Rectal smooth muscle tissue (tissue), 1 donor: ENCODE results near the gene NMT1.

ENCODE experiments used
- H3K27ac ChIP-seq: one replicate; pipeline ENCODE4 v1.7.0; 2013; ENCODE audit warnings: low read depth, low read length, inconsistent platforms
- H3K27me3 ChIP-seq: one replicate; pipeline ENCODE4 v1.7.0; 2013; ENCODE audit warnings: low read length; ENCODE audit not compliant: control insufficient read depth, insufficient read depth
- H3K36me3 ChIP-seq: one replicate; pipeline ENCODE4 v1.7.0; 2013; ENCODE audit warnings: low read length; ENCODE audit not compliant: control insufficient read depth, insufficient read depth
- H3K4me1 ChIP-seq: one replicate; pipeline ENCODE4 v1.7.0; 2013; ENCODE audit warnings: low read length; ENCODE audit not compliant: control insufficient read depth, insufficient read depth
- H3K4me3 ChIP-seq: one replicate; pipeline ENCODE4 v1.7.0; 2013; ENCODE audit warnings: low read length
- H3K9ac ChIP-seq: one replicate; pipeline ENCODE4 v1.7.0; 2013; ENCODE audit warnings: low read length

The NMT1 gene

GRCh38 chr17:45132320-45132571, 71.1 kb downstream of the NMT1 start, which contains the start of gene PLCD3:
Gene PLCD3, minus strand, starts transcription at chr17:45132515. Its CDS starts 105 bp downstream, at chr17:45132410.
- peaks cover 22% of the 10 kb centered on the region for H3K4me1 ChIP-seq

GRCh38 chr17:45132572-45133463, 71.7 kb downstream of the NMT1 start:
- Histone ChIP-seq H3K4me1 (peaks cover 16% of the 10 kb centered on the region), H3K9ac (peak overlapping the region; percentile 88), H3K36me3 (no peaks in the 10 kb centered on the region), H3K4me3 (peak overlapping the region; percentile 74), H3K27me3 (no peaks in the 10 kb centered on the region), H3K27ac (peak overlapping the region; percentile 97)

More at GRCh38 chr17:45132320-45132571, 71.1 kb downstream of the NMT1 start, which contains the start of gene PLCD3:
- no peaks in the 10 kb centered on the region for H3K36me3 ChIP-seq
- H3K4me3 ChIP-seq: peak within 1 kb of the TSS; percentile 88
- H3K27ac ChIP-seq: peak within 1 kb of the TSS; percentile 97
- no peaks in the 10 kb centered on the region for H3K27me3 ChIP-seq
- peak within 1 kb of the TSS; percentile 88 for H3K9ac ChIP-seq

DNA sequence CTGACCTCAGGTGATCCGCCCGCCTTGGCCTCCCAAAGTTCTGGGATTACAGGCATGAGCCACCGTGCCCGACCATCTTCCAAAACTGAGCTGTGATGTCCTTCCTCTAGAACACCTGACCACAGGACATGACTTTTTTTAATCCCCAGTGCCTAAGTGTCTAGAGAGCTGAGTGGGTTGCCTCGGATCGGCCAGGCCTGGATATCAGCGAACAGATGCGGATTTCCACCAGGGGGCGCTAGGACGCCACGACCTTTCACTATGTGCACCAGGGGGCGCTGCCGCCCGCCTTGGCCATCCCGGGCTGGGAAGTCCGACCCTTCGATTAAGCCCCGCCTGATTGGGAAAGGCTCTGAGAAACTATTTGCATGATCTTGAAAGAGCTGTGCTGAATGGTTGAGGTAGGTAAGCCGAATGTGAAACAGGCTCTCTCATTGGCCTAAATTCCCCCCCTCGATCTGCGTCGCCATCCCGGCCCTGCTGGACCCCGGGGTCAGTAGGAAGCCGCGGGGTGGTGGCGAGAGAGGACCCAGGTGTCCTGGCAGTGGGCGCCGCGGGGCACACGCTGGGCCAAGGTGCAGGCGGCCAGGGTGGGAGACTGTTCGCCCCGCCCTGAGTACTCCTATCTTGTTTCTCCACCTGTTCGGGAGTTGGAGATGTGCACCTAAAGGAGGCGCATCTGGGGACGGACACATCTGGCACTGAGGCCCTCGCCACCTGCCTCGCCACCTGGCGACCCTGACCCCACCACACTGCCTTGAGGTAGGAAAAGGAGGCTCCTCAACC, 74.3 kb downstream of the NMT1 start, which contains the start of gene ACBD4:
TSS of gene ACBD4 (plus strand) at position 496 of the 786 bp plus-strand sequence. CDS start 458 bp downstream, outside the sequence.
- Histone ChIP-seq H3K9ac (peak within 1 kb of the TSS; percentile 46), H3K4me3 (peak within 1 kb of the TSS; percentile 79), H3K27me3 (no peaks in the 10 kb centered on the region), H3K4me1 (peaks cover 10% of the 10 kb centered on the region), H3K27ac (peak within 1 kb of the TSS; percentile 88), H3K36me3 (peaks cover 2% of the 10 kb centered on the region)

DNA sequence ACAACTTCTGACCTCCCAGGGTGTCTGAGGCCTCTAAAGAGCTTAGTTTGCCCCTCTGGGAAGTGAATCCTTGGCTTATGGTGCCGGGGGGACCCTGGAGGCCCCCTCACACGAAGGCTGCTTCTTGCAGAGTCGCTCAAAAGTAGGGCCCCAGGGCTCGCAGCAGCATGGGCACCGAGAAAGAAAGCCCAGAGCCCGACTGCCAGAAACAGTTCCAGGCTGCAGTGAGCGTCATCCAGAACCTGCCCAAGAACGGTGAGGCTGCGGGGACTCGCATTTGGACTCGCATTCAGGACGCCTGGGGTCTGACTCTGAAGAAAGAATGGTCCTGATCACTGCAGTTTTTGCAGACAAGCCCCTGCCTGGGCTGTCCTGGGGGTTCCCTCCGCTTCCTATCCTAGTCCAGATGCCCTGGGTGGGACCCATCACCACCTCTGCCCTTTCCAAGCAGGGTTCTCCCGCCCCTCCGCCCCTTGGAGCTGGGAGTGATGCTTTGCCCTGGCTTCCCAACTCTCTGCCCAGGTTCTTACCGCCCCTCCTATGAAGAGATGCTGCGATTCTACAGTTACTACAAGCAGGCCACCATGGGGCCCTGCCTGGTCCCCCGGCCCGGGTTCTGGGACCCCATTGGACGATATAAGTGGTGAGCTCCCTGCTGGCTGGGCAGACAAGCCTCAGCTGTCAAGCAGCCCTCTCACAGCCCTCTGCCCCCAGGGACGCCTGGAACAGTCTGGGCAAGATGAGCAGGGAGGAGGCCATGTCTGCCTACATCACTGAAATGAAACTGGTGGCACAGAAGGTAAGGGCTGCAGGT, 75.1 kb downstream of the NMT1 start:
- H3K4me3 ChIP-seq: peak overlapping the region; percentile 79
- H3K9ac ChIP-seq: peak overlapping the region; percentile 46
- peaks cover 2% of the 10 kb centered on the region for H3K36me3 ChIP-seq
- H3K27ac ChIP-seq: peak overlapping the region; percentile 88
- H3K4me1 ChIP-seq: peaks cover 6% of the 10 kb centered on the region
- no peaks in the 10 kb centered on the region for H3K27me3 ChIP-seq

DNA sequence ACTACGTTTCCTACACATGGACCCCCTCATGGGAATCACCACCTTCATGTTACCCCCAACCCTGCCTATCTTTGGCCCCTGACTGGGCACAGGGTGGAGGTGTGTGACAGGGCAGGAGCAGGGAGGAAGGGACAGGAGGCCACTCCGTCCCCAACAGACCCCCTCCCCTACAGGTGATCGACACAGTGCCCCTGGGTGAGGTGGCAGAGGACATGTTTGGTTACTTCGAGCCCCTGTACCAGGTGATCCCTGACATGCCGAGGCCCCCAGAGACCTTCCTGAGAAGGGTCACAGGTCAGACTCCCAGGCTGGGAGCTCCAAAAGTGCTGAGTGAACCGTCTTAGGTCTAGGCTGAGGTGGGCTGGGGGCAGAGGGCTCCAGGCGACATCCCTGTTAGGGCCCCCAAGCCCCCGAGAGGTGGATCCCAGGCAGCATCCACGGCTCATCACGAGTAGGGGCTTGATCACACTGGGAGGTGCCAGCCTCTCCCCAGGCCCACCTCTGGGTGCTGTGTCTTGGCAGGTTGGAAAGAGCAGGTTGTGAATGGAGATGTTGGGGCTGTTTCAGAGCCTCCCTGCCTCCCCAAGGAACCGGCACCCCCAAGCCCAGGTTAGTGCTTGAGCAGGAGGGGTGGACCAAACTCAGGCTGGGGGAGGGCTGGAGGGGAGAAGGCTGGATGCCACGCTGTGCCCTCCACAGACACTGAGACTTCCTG, 75.9 kb downstream of the NMT1 start:
- H3K4me1 ChIP-seq: no peaks in the 10 kb centered on the region
- peaks cover 2% of the 10 kb centered on the region for H3K36me3 ChIP-seq
- no peak overlapping the region for H3K27ac ChIP-seq
- H3K9ac ChIP-seq: peak overlapping the region; percentile 10
- H3K4me3 ChIP-seq: no peak overlapping the region
- no peaks in the 10 kb centered on the region for H3K27me3 ChIP-seq

GRCh38 chr17:45137561-45138305, 76.6 kb downstream of the NMT1 start:
- no peak overlapping the region for H3K27ac ChIP-seq
- H3K36me3 ChIP-seq: peaks cover 2% of the 10 kb centered on the region
- H3K4me3 ChIP-seq: no peak overlapping the region
- no peaks in the 10 kb centered on the region for H3K27me3 ChIP-seq
- H3K9ac ChIP-seq: no peak overlapping the region
- no peaks in the 10 kb centered on the region for H3K4me1 ChIP-seq

GRCh38 chr17:45138911-45139532, 77.9 kb downstream of the NMT1 start:
- Histone ChIP-seq H3K36me3 (peaks cover 2% of the 10 kb centered on the region), H3K4me3 (no peak overlapping the region), H3K27ac (no peak overlapping the region), H3K27me3 (no peaks in the 10 kb centered on the region), H3K4me1 (peaks cover 4% of the 10 kb centered on the region), H3K9ac (no peak overlapping the region)

- H3K27ac ChIP-seq: no peak overlapping the region
- H3K4me1 ChIP-seq: peaks cover 5% of the 10 kb centered on the region
- no peak overlapping the region for H3K4me3 ChIP-seq
- peaks cover 2% of the 10 kb centered on the region for H3K36me3 ChIP-seq
- no peaks in the 10 kb centered on the region for H3K27me3 ChIP-seq
- H3K9ac ChIP-seq: no peak overlapping the region
These were observed 78.4 kb downstream of the NMT1 start for GRCh38 chr17:45139533-45139920.

DNA sequence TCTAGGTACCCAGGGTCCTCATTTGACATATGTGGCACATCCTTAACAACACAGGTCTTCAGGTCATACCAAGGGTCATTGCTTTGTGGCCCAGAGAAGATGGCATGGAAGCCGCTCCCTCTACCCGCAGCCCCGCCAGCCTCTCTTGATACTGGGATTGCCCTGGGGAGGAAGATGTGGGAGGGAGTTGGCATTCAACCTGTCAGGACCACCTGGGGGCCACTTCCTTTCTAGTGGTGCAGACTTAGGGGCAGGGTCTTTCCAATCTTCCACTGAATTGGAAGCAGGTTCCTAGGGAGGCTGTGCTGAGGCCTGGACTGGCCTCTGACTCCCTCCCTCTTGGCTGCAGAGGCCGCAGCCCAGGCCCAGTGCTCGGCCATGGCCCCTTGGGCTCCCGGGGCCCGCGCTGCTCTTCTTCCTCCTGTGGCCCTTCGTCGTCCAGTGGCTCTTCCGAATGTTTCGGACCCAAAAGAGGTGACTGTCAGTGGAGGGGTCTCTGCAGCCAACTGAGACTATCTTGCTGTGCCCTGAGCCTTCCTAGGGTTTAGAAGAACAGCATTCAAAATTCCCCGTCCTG, 82.1 kb downstream of the NMT1 start:
- peak overlapping the region; percentile 93 for H3K27ac ChIP-seq
- H3K4me3 ChIP-seq: peak overlapping the region; percentile 60
- H3K9ac ChIP-seq: peak overlapping the region; percentile 46
- peaks cover 2% of the 10 kb centered on the region for H3K36me3 ChIP-seq
- no peaks in the 10 kb centered on the region for H3K27me3 ChIP-seq
- H3K4me1 ChIP-seq: peaks cover 13% of the 10 kb centered on the region

- Histone ChIP-seq H3K27ac (peak overlapping the region; percentile 93), H3K4me1 (peaks cover 13% of the 10 kb centered on the region), H3K36me3 (peaks cover 2% of the 10 kb centered on the region), H3K4me3 (peak overlapping the region; percentile 60), H3K27me3 (no peaks in the 10 kb centered on the region), H3K9ac (peak overlapping the region; percentile 46)
These were observed 82.7 kb downstream of the NMT1 start for GRCh38 chr17:45143767-45144198.
